CD4-positive, alpha-beta T cell treated with Interleukin-17A for 4 hours (primary cell): ENCODE measurements around the gene GRIN3B.

Experiments
- DNase-seq: peaks from one replicate; pipeline ENCODE4 v3.0.0-alpha.2; 2020; ENCODE audit warnings: mixed read lengths

GRIN3B gene

DNA sequence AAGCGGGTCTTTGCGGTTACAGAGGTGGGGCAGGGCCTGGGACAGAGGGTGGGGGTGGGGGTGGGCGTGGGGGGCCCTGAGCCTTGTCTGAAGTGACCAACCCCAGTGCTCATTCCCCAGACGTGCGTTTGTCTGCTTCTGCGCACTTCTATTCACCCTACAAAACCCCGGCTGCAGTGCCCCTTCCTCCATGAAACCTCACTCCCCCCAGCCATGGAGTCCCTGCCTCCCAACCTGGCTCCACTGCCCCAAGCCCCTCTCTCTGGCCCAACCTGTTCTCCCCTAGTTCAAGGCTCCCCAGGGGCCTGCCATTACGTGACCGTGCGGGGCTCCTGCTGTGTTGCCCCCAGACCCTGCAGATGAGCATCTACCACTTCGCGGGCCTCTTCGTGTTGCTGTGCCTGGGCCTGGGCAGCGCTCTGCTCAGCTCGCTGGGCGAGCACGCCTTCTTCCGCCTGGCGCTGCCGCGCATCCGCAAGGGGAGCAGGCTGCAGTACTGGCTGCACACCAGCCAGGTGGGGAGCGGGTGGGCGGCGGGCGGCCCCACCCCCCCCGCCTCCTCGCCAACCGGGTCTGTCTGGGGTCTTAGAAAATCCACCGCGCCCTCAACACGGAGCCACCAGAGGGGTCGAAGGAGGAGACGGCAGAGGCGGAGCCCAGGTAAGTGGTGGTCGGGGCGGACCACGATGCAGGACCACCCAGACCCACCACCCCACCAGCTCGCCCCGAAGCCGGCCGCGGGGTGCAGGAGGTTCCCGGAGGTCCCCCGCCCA lies 8.2 kb downstream of the GRIN3B start:
- DNase-seq: no peak

DNA sequence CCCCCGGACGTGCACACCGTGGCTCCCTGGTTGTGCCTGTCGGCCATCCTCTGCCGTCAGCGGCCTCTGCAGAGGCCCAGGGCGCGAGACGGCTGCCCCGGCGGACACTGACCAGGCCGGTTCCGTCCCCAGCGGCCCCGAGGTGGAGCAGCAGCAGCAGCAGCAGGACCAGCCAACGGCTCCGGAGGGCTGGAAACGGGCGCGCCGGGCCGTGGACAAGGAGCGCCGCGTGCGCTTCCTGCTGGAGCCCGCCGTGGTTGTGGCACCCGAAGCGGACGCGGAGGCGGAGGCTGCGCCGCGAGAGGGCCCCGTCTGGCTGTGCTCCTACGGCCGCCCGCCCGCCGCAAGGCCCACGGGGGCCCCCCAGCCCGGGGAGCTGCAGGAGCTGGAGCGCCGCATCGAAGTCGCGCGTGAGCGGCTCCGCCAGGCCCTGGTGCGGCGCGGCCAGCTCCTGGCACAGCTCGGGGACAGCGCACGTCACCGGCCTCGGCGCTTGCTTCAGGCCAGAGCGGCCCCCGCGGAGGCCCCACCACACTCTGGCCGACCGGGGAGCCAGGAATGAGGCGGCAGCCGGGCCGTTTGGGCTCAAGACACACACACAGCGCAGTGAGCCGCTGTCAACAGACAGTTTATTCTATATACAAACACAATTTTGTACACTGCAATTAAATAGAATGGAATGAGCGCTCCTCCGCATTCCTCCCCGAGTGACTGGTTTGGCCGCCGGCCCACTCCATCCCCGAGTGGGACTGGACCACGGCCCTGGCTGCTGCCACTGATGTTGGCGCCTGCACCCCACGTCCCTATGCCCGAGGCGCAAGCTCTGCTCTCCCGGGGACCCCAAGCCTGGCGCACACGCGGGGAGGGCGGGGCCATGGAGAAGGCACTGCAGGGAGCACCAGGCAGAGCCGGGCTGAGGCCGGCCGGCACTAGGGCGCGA lies 9.1 kb downstream of the GRIN3B start:
- DNase-seq: no peak

DNA sequence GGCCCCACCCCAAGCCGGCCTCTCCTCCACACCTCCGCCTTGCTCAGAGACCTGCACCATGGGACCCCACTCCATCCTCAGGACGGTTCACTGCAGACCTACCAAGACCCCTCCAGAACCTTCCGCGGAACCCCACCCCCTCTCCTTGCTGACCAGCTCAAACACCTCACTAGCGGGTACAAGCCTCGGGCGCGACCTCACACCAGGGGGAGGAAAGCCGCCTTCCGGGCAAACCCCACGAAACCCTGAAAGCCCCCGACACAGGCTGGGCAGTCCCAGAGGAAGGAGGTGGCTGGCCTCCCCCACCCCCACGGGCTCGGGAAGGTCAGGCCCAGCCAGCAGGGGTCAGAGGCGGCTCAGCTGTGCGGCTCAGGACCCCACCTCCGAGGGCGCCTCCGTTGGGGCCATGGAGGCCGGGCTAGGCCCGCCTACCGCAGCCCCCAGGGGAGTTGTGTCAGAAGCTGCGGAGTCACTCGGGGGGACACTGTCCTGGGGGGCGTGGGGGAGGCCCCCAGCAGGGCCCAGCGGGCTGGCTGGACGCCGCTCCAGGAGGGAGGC lies 9.8 kb downstream of the GRIN3B start:
- DNase-seq: no peak

DNA sequence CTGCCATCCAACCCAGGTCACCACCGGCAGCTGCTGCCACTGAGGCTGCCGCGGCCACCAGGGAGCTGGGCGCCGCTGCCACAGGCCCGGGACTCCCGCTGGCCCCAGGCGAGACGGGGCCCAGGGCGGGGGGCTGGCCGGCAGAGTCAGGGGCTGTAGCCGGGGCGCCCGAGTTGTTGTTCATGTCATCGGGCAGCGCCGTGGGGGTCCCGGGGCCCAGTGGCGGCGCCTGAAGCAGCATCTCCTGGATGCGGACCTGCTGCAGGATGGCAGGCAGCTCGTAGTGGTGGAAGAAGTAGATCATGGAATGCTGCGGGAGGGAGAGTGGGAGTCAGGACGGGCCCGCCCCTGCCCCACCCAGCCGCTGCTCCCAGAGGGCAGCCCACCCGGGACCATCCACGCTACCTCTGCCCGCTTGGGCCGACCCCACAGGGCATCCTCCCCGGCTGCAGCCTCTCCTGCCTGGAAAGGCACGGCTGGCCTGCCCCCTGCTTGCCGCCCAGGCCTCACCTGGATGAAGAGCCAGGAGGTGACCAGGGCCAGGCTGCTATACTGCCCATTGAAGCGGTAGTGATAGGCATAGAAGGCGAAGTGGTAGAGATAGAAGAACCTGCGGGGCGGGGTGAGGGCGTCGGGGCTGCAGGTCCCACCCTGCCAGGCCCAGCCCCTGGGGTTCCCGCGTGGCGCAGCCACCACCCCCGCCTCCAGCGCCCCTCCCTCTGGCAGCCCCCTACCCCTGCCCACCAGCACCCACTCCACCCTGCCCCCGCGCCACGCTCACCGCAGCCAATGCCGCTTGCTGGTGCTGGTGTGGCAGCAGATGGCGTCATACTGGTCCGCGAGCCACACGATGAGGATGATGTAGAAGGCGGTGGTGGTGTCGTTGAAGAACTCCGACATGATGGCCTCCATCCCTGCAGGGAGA lies 10.6 kb downstream of the GRIN3B start:
- no peak for DNase-seq

DNA sequence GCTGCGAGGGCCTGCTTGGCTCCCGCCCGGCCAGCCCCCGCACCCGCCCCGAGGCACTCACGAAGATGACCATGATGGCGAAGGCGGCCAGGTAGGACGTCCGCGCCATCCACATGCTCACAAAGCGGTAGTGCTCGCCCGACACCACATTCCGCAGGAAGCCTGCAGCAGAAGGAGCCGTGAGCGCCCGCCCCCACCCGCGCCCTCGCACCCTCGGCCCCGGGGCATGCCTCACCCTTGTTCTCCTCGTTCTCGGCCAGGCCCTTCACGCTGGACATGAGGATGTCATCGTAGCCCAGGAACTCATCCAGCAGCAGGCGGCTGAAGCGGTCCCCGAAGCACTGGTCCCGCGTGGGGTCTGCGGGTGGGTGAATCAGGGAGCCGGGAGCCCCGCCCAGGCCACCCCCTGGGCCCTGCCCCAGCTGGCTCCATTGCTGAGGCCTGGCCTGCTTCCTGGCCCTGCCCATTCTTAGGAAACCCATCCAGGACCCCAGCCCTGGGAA lies 11.7 kb downstream of the GRIN3B start:
- DNase-seq: no peak

DNA sequence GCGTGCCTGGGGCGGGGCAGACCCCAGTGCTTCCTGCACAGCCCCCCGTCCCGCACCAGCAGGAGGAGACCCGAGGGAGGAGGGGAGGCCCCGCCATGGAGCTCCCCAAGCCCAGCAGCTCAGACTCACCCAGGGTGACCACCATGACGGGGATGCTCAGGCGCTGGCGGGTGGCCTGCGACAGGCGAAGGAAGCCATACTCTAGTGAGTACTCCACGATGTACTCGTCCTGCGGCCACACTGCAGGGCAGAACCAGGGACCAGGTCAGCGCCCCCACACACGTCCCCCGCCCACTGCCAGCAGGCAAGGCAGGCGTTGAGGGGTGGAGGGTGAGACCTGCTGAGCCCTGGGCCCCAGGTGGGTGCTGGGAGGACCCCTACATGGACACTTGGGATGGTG lies 12.1 kb downstream of the GRIN3B start:
- no peak for DNase-seq

DNA sequence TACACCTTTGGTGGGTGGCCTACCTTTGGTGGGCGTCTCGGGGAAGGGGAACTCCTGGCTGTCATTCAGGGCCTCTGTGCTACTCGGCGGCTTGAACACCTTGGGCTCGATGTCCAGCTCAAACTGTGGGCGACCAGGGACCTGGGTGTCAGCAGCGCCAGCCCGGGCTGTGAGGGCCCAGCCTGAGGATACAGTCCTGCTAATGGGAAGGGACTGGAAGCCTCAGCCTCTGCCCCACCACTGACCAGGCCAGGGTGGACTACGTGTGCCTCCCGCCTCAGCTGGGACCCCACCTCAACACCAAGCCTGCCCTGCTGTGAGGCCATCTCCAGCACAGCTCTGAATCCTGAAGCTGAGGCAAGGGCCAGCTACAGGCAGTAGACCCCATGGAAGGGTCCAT lies 13.0 kb downstream of the GRIN3B start:
- DNase-seq: no peak

DNA sequence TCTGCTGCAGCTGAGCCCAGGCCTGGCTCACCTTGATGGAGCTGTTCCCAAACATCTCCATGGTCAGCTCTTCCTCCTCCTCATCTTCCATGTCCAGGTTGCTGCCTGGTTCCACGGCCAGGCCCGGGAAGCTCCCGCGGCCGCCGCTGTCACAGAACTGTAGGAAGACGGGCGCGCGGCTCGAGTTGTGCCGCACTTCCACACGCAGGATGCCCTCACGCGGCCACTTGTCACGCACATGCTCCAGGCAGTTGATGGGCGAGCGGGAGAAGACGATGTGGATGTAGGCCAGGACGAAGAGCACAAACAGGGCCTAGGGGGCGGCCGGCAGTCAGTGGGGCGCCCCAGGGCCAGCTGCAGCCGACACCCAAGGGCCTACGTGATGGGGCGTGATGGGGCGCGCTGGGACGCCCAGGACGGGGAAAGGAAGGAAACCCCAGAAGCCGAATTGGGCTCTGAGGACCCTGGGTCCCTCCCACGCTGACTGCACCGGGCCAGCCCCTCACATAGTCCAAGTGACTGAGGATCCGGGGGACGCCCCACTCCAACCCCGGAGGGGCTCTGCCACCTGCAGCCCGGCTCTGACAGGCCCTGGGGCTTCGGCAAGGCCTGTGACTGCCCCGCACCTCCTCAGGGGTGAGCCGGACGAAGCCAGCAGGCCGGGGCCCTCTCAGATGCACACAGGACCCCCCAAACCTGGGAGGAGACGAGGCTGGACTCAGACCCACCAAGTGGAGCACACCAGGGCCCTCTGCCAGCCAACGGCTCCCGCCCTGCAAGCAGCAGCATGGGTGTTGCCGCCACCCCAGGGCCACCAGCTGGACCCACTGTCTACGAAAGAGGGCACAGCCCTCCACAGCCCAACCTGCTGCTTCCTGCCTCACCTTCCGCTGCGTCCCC lies 14.2 kb downstream of the GRIN3B start:
- no peak for DNase-seq

DNA sequence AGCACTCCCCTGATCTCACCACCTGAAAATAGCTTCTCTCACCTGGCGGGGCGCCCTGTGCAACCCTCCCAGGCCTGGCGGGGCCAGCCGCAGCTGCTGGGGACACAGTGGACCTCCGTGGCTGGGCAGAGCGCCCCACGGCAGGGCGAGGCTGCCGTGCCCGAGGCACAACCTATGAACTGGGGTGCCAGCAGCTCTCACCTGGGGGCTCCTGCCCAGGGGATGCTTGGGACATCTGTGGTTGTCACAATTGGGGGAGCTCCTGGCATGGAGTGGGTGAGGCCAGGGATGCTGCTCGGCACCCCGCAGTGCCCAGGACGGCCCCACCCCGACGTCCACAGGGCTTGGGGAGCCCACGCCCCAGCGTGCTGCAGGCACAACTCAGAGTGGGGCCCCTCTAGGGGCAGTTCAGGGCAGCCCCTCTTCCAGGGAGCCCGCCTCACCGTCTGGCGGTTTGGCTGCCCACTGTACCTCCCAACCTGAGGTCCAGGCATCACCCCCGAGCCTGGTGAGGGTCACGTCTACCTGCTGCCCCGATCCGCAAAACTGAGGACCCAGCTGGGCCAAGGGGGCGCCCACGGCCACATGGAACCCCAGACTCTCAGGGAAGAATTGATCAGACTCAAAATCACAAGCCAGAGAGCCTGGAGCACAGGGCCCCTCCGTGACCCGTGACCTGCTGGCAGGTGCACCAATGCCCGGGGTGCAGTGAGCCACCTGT lies 15.0 kb downstream of the GRIN3B start:
- no peak for DNase-seq

DNA sequence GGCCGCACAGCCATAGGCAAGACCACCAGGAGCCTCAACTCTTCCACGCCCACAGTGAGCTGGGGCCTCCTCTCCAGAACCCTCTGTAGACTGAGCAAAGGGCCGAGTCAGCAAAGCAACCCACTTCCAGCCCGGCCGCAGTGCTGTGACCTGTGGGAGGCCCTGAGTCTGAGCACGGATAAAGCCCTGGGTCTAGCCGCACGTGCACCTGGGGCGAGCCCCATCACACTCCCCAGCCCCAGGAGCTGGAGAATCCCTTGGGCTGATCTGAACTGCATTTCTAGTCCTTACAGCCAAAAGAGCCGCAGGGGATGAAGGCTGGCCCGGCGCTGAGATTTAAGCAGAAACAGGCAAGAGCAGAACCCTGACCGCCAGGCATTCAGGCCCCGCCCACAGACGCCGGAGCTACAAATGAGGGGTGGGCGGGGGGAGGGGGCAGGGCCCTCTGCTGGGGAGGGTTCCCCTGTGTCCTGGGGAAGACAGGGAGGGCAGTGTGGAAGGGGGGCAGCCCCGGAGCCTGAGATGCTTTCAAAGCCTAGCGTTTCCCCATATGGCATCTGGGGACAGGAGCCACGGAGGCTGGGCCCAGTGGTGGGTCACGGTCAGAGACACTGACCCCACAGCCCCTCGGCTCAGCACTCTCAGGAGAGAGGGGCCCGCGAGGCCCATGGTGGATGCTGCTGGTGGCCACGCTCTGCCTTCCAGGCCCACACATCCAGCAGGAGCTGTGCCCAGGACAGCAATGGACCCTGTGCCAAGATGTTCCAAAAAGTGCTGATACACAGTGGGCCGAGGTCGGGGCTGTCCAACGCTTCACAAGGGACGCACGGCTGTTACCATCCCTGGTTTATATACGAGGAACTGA lies 15.8 kb downstream of the GRIN3B start:
- no peak for DNase-seq

DNA sequence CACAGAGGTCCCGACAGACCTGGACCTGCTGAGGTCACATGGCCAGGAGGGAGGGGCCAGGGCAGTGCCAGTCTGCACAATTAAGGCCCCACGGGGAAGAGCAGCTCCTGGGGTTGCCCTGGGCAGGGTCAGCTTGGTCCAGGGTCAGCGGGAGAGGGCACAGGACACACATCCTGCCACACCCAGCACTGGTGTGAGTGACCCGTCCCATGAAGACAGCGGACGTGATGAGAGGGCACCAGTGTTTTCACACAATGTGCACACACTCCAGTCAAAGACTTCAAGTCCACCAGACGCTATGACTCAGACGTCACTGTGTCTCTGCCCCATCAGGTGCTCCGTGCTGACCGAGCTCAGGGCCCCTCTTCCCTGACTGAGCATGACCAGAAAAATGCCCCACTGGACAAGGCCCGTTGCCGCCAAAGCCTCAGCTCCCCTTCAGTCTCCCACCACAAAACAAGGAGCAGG lies 16.5 kb downstream of the GRIN3B start:
- DNase-seq: no peak

DNA sequence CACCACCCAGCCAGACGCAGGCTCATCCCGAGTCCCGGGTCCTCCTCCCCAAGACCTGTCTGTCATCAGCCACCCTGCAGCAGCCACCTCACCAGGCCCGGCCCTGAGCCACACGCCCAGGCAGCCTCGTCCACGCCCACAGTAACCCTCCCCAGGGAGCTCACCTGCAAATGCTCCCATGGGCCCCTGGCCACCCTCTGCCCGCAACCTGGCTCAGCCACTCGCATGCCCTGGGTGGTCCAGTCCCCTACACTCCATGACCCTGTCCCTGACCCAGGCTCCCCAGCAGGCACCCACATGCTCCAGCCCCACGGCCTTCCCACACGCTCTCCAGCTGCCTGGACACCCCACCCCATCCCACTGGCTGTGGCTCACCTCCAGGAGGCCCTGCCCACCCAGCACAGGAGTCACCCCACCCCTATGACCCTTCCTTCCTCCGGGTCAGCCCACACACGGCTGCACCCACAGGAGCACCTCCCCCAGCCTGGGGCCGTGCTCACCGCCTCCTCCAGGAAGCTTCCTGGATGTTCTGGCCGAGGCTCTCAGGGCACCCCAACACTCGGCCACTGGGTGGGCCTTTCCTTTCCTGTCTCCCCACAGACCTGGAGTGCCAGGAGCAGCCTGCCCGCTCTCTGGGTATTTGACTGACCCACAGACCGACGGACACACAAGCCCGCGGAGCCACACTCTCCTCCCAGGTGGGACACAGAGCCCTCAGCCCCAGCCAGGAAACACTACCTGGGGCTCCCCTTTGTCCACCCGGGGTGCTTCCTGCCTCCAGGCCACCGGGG lies 17.1 kb downstream of the GRIN3B start:
- no peak for DNase-seq

DNA sequence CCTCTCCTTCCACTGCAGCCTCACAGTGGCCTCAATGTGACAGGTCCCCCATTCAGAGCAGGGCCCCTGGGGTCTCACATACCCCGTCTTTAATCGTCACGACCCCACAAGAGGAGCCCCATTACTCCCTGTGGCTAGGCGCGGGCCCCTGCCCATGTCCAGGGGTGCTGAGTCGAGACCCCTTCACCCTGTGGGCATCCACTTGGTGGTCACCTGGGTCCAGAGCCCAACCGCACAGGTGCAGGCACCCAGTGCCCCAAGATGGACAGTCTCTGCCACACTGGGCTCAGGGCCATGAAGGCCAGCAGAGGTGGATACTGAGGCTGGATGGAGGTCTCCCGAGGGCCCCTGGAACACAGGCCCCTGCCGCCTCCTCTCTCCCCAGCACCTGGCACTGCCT lies 17.7 kb downstream of the GRIN3B start:
- DNase-seq: no peak

DNA sequence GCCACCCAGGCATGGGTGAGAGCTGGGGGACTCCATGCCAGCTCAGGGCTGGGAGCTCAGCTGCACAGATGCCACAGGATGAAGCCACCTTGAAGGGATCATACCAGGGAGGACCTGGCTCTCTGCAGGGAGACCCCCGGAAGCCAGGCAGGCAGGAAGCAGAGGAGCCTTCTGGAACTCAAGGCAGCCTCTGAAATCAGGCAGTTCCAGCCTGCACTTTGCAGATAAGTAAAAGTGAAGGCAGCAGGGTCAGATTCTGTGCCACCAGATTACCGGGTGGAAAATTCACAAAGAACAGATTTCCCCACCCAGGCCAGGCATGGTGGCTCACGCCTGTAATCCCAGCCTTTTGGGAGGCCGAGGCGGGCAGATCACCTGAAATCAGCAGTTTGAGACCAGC lies 18.2 kb downstream of the GRIN3B start:
- no peak for DNase-seq

DNA sequence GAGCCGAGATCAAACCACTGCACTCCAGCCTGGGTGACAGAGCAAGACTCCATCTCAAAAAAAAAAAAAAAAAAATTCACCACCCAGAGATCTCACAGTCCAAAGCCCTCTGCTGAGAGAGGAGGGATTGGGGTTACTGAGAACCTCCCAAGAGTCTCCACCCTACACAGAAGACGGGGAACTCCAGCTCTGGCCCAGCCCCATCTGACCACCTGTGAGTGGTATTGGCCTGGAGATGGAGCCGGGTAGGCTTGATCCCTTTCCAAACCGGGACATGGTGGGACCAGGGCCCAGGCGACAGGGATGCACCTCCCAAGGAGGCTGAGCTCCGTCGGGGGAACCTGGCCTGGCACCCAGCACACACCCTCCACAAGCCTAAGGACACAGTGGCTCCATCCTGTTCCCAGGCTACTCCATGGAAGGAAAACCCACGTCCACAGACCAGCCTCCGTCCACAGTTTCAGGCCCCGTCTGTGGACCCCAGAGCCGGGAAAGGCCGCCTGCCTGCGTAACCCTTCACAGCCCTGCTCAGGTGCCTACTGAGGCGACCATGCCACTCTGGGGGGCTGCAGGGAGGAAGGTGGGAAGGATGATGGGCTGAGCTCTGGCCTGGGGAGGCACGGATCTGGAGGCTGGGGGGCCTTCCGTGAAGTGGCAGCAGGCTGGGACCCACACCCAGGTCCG lies 18.9 kb downstream of the GRIN3B start:
- no peak for DNase-seq

DNA sequence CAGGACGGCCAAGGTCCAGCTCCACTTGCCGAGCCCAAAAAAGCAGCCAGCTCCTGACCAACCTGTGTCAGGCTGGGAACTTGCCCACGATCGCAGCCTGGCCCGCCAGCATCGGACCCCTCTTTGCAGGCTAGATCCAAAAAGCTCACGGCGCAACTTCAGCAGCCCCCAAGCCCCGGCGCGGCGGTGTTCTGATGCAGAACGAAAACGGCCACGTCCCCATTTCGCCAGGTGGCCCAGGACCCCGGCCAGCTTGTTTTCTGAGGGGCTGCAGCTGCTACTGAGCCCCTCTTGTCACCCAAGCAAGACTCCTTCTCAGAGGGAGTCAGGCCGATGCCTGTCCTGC lies 19.4 kb downstream of the GRIN3B start:
- no peak for DNase-seq

DNA sequence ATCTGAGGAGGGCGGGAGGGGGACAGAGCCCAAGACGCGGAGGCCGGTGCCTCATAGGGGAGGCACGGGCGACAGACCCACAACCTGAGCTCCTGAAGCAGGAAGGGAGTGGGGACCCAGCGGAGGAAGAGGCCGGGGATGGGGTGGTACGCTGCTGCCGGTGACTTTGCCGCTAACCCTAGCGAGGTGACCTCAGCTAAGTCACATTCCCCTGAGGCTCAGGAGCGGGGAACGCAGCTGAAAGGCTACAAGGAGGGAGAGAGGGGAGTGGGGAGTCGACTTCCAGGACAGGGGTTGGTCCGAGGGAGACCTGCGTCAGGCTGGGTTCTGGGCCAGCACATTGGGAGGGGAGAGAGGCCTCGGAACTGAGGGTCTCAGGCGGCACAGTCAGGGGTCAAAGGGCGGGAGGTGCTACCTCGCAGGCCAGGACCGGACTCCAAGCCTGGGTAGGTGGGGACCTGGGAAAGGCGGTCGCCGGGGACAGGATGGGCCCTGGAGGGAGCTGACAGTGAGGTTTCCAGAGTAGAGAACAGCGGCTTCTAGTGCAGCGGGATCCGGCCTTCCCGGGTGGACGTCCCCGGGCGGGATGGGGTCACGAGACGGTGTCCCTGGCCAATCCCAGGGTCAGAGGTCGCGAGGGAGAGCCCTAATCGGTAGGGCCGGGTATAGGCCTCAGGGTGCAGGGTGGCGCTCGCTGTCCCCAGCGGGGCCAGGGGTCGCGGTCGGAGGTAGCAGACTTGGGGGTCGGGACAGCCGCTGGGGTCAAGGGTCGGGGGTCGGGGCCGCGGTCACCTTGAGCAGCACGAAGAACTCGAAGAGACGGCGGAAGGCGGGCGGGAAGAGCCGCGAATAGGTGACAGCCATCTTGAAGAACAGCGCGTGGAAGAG lies 20.0 kb downstream of the GRIN3B start:
- DNase-seq: no peak
